NCI-H2196 treated with DMSO at 0.1 percent for 48 hours (cell line): Measurements from ENCODE around the gene PDE6A.
"Not testable (repeated sequence)": the region's sequence is repeated elsewhere in the genome, so short reads cannot be mapped to it uniquely, and the experiment has no call there.

Source experiments
- DNase-seq: peaks from one replicate; lab custom pipeline; 2025; ENCODE audit not compliant: unreplicated experiment; lab: John Stamatoyannopoulos, UW

PDE6A gene

DNA sequence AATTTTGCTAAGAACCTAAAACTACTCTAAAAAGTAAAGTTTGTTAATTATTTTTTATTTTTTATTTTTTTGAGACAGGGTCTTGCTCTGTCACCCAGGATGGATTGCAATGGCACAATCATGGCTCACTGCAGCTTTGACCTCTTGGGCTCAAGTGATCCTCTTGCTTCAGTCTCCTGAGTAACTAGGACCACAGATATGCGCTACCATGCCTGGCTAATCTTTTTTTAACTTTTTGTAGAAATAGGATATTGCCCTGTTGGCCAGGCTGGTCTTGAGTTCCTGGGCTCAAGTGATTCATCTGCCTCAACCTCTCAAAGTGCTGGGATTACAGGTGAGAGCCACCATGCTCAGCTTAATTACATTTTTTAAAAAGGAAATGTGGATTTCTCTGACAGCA, 45.8 kb downstream of the PDE6A start:
- no peak for DNase-seq

DNA sequence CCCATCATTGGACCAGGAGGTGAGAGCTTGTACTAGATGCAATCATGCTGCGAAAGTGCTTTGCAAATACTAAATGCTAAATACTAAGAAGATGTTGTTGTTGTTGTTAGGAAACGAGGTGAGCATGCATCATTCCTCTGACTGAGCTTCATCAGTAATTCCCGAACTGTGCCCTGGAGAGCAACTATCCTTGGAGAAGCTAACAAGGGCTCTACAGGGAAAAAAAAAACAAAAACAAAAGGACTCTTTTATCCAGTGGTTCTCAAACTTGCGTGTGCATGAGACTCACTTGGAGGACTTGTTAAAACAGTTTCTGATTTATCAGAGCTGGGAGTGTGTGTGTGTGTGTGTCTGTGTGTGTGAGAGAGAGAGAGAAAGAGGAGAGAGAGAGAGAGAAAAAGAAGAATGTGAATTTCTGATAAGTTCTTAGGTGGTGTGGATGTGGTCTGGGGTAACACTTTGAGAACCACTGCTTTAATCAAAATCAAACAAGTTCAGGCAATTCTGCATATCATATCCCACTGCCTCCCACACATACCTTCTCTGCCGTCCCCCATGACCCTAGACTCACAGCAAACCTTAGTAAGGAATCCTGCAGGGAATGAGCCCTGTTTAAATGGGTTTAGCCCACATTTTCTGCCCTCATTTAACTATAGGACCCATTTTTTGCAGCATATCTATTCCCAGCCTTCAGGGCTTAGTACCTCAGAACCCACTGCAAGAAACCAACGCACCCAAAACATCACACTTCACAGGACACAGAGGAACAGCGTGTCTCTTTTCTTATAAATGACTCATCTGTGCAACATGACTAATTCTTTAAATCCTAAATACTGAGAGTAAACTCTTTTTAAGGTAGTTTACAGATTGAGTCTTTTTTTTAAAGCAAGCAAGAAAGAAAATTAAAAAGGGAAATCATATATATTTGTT, 48.9 kb downstream of the PDE6A start:
- DNase-seq, result no peak

DNA sequence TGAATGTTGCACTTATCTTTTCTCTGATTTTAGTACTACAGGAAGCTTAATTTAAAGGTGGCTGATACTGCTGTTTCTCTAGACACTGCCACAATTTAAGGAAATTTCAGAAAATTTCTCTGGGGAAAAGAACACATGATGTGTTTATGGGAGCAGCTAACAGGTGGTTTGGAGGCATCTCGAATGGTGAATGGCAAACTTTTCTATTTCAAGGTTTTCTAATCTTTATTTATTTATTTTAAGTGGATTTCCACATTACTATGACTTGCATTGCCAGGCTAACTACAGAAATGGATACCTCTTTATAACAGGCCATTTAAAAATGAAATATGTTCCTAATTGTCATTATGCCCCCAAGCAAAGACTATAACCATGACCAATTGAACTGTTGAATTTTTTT, 50.4 kb downstream of the PDE6A start:
- no peak for DNase-seq

DNA sequence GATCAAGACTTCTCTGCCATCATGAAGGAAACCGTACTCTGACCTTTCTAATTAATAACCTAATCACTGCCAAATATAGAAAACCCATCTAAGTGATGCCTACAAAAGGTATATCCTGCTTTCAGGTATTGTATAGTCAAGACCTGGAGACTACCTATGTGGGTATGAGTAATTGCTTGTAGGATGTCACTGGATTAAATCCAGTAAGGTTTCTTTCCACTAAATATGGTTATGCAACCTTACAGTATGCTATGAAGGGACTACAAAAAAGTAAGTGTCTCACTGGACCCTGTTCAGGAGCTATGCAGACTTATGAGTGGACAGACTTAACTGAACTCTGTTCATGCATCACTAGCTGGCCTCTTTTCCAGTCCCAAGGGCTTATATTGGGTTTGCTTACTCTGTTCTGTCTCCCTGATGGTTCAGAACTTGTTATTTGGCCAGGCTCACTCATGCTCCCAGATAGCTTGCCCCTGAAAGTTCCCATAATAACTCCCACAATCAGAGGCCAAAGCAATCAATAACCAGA, 51.1 kb downstream of the PDE6A start:
- DNase-seq, result no peak

DNA sequence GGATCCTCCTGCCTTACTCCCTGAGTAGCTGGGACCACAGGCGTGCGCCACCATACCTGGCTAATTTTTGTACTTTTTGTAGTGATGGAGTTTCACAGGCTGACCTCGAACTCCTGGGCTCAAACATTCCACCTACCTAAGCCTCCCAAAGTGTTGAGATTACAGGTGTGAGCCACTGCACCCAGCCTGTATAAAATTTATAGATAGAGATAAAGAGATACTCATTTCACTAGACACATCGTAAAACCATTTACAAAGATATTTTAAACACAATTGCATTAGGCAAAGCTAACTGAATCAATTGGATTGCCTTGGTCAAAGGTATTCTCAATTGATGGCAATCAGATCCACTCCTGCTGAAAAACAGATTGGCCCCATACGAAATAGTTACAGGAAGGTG, 52.0 kb downstream of the PDE6A start:
- no peak for DNase-seq

DNA sequence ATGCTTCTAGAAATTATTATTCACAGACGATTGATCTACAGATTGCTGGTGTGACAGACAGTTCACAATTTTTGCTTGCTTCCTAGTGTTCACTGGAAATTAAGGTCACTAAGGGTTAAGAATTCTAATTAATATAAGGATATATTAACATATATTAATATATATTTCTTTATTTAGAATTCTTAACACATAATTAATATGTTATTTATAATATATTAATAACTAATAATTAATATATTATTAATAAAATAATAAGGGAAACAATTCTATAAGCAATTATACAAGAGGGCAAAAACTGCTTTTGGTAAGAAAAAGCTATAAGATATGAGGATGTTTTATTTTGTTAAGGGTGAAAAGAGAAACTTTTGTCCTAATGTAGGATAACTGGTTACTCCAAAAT, 56.3 kb downstream of the PDE6A start:
- no peak for DNase-seq

DNA sequence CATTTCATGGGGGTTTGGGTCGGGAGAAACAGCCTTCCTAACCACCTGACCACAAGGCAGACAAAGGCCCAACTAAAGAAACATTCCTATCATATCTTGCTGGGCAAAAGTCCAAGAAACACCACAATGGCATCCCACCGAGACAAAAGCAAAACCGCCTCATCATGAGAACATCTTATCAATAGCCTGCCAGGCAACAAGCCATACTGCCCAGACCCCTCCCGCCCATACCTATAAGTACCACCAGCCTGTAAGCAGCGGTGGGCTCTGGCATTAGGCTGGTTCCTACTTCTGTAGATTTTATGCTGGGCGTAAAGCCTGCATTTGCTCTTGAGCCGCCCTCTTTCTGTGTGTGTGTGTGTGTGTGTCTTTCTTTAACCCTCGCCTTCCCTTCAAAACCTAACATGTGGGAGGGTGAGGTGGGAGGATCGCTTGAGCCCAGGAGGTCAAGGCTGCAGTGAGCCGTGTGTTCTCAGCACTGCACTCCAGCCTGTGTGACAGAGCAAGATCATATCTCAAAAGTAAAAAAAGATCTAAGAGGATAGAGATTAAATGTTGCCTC, 56.9 kb downstream of the PDE6A start:
- no peak for DNase-seq

DNA sequence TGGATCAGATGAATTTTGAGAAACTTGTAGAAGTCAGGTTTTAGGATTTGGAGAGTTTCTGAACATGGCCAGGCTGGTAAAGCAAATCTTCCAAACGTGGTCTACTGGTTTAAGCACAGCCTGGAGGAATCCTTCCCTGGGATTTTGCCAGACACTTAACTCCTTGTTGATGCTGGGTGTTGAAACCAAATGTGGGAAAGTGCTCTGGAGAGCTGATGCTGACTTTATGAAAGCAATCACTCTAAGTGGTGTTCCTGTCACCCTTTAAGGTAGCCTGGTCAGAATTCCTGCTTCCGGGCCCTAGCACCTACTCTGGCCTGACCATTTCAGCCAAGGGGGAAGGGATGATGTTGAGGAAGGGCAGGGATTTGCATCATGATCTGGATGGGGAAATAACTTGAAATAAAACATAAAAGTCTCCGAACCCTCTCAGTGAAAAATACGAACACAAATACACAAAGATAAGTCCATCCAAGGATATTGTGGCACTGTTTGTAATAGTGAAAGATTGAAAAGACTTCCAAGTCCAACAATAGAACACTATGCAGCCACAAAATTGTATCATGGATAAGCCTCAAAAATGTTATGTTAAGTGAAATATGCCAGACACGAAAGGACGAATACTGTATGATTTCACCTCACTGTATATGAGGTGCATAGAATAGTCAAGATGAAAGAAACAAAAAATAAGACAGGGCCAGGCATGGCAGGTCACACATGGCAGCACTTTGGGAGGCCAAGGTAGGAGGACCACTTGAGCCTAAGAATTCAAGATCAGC, 57.7 kb downstream of the PDE6A start:
- DNase-seq, result no peak

DNA sequence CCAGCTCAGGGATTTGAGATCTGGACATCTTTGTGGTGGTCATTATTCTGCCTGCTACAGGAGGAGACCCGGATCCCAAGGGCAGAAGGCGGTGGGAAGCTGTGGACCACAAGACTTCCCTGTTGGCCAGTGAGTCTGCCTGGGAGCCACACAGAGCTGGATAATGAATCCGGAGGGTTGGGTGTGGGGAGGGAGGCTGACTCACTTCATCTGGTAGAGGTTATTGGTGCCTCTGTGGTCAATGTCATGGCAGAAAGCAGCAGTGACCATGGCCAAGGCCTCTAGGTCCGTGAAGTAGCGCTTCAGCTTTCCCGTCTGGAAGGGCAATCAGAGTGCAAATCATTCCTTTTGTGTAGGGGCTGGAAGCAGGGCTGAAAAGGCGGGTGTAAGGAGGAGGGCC, 58.5 kb downstream of the PDE6A start:
- no peak for DNase-seq

DNA sequence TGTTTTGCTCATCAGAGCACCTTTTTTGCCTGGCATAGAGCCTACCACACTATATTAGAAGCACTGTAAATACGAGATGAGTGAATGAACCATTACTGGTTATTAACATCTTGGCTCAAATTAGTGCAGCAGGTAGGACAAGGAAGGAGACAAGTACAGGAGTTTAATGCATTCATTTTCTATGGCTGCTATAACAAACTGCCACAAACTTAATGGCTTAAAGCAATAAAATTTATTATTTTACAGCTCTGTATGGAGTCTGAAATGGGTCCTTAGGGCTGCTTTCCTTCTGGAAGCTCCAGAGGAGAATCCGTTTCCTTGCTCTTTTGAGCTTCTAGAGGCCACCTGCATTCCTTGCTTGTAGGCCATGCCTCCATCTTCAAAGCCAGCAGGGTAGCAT, 59.1 kb downstream of the PDE6A start:
- DNase-seq, result no peak

DNA sequence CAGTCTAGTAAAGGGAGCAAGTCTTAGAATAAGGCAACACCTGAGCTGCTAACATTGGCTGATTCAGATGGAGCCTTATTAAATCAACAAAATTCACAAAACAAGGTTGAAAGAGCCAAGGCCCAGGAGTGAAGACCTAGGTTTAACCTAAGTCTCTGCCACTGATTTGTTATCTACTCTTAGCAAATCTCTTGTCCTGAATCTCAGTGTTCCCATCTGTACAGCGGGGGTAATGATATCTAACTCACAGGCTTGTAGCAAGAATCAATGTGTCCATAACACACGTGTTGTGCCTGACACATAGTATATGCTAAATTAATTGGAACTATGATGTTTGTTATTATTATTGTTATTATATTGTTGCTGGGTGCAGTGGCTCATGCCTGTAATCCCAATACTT, 61.0 kb downstream of the PDE6A start:
- DNase-seq, result no peak

DNA sequence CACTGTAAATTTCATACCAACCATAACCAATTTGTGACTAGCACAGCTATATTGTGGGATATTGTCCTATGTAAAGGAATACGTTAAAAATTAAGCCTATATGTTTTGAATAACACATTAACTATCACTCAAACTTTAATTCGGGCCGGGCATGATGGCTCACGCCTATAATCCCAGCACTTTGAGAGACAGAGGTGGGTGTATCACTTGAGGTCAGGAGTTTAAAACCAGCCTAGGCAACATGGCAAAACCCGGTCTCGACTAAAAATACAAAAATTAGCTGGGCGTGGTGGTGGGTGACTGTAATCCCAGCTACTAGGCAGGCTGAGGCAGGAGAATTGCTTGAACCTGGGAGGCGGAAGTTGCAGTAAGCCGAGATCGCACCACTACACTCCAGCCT, 62.0 kb downstream of the PDE6A start:
- not testable (repeated sequence) for DNase-seq

DNA sequence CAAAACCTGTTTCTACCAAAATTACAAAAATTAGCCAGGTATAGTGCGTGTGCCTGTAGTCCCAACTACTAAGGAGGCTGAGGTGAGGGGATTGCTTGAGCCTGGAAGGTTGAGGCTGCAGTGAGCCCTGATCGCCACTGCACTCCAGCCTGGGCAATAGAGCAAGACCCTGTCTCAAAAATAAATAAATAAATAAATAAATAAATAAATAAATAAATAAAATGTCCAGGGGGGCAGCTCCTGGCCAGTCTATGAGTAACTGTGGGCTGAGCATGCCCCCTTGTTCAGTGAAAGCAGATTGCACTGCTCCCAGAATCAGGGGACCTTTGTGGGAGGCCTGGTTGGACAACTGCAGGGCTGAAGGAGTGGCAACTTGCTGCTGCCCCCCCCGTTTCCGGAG, 62.7 kb downstream of the PDE6A start:
- DNase-seq, result no peak

DNA sequence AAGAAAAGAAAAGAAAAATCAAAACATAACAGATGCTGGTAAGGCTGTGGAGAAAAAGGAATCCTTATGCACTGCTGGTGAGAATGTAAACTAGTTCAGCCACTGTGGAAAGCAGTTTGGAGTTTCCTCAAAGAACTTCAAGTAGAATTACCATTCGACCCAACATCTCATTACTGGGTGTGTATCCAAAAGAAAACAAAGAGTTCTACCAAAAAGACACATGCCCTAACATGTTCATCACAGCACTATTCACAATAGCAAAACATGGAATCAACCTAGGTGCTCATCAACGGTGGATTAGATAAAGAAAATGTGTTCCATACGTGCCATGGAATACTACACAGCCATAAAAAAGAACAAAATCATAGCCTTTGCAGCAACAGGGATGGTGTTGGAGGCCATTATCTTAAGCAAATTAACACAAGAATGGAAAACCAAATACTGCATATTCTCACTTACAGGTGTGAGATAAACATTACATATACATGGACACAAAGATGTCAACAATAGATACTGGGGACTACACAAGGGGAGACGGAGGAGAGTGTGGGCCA, 63.4 kb downstream of the PDE6A start:
- no peak for DNase-seq

DNA sequence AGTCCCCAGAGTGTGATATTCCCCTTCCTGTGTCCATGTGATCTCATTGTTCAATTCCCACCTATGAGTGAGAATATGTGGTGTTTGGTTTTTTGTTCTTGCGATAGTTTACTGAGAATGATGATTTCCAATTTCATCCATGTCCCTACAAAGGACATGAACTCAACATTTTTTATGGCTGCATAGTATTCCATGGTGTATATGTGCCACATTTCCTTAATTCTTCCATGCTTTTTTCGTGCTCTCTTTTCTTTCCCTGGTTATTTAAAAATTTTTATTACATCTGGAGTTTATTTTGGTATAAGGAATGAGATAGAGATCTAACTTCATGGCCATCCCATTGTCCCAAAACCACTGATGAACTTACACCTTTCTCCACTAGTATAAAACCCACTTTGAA, 65.0 kb downstream of the PDE6A start:
- DNase-seq, result not testable (repeated sequence)

DNA sequence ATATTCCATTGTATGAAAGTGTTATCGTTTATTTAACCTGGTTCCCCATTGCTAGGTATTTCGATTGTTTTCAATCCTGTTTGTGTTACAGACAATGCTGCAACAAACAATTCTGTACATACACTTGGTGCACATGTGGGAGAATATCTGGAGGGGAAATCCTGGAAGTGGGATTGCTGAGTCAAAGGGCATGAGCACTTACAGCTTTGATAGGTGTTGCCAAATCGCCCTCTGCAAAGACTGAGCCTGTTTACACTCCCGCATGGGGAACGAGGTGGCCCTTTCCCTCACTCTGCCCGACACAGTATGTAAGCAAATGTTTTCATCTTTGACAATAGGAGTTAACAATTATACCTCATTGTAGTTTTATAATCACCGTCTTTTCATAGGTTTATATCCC, 66.2 kb downstream of the PDE6A start:
- DNase-seq, result no peak

DNA sequence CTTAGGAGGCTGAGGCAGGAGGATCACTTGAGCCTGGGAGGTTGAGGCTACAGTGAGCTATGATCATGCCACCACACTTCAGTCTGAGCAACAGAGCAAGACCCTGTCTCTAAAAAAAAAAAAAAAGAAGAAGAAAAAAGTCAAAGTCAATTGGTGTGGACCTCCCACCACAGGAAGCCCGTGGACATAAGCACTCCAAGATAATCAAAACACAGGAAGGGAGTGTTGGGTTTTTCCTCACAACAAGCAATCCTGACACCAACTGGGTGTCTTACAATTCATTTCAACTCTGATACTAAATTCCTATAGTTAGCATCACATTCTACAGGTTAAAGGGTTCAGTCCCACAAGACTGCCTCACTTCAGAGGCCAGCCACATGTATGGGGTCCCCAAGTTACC, 70.7 kb downstream of the PDE6A start:
- no peak for DNase-seq

DNA sequence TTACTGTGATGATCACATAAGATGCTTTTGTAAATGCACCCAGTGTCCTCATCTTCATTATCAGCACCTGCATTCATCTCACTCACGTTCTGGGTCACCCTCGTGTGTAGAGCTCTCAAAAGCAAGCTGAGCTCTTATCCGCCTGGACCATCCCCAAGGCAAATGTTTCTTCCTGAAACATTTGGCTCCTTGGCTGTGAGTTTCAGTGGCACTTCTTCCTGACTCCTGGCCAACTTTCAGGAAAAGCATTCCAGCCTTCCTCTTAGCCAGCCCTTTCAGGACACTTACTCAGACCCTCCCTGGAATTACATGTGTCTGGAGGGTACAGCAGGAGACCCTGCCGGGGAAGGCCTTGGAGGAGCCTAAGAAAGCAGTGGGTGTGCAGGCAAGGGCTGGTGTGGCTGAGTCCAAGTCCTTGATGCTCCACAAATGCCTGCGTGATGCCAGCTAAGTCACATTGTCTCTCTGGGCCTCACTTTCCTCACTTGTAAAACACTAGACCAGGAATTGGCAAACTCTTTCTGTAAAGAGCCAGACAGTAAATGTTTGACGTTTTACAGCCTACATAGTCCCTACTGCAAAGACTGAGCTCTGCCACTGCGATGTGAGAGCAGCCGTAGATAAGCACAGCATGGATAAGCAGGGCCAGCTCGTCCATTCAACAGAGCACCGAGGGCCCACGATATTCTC, 72.1 kb downstream of the PDE6A start:
- DNase-seq, result no peak

DNA sequence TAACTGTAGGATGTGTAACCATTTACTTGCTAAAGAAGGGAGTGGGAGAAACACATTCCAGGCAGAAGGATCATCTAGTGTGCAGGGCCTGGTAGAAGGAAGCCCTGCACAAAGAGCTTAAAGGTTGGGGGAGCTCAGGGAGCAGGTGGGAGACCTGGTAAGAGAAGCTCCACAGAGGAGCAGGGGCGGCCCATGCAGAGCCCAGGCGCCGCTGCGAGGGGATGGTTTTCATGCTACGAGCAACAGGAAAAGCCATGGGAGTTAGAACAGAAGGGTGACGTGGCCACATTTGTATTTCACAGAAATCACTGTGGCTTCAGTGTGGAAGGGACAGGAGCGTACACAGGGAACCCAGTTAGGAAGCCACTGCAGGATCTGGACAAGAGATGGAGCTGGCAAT, 73.1 kb downstream of the PDE6A start:
- DNase-seq, result no peak

DNA sequence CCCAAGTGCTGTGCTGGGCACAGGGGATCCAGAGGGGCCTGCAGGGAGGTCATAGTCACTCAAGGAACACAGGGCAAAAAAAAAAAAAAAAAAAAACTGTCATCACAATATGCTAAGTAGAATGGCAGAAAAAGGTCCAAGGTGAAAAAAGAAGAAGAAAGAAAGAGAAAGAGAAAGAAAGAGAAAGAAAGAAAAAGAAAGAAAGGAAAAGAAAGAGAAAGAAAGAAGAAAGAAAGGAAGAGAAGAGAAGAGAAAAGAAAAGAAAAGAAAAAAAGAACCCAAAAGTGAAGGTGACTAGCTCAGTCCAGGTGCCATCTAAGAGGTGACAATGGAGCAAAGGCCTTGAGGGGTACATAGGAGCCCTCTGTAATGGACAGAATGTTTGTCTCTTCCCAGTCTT, 73.9 kb downstream of the PDE6A start:
- no peak for DNase-seq

DNA sequence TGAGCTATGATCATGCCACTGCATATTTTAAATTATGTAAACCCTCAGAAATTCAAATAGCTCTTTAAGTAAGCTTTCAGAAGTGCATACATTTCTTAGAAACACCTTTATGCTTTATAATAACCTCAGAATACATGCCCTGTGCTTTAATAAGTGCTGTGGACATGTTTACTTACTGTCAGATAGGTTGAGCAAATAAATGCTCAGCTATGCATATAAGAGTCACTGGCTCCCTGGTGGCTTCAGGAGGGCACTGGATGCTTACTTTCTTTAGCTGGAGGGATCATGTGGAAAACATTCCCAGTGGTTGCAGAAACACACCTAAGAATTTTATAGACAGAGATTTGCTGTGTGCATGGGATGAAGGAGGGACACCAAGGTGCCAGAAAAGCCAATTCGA, 74.4 kb downstream of the PDE6A start:
- no peak for DNase-seq
